Left ventricle myocardium inferior (tissue), 1 donor: ENCODE data around the gene ETFBKMT. TPM values are rescaled to one million over a fixed set of nuclear protein-coding genes. Genes with fewer than 3 reads are reported as not detected.
"Not testable (repeated sequence)": the region's sequence is repeated elsewhere in the genome, so short reads cannot be mapped to it uniquely, and the experiment has no call there.

Experiments
- DNase-seq: peaks from one replicate; pipeline ENCODE4 v3.0.0-alpha.2; 2020
- H3K27ac ChIP-seq: fragments of 200-600 bp; replicated peaks from 2 replicates; pipeline ENCODE4 v1.8.0; 2021
- H3K27me3 ChIP-seq: fragments of 200-600 bp; 2 replicates; pipeline ENCODE4 v1.8.0; 2021; ENCODE audit warnings: low read depth
- H3K36me3 ChIP-seq: fragments of 200-600 bp; 2 replicates; pipeline ENCODE4 v1.8.0; 2021
- H3K4me1 ChIP-seq: fragments of 200-600 bp; 2 replicates; pipeline ENCODE4 v1.8.0; 2021
- H3K4me3 ChIP-seq: fragments of 200-600 bp; 2 replicates; pipeline ENCODE4 v1.8.0; 2021; ENCODE audit warnings: mild to moderate bottlenecking, moderate library complexity
- H3K9me3 ChIP-seq: fragments of 200-600 bp; replicated peaks from 2 replicates; pipeline ENCODE4 v1.8.0; 2021
- CTCF ChIP-seq: fragments of 200-600 bp; IDR thresholded peaks from 2 replicates; pipeline ENCODE4 v1.8.0; 2021; ENCODE audit warnings: antibody characterized with exemption, mild to moderate bottlenecking, borderline replicate concordance
- intact Hi-C: fragments of 100-400 bp; cut with micrococcal nuclease; formaldehyde crosslinking; loops from one replicate; pipeline ENCODE4 v1.11.0; 2022
- total RNA-seq: library from RNA; stranded (reverse); fragmentation: NEBNext Ultra II Directional; extraction: Animal tissue kit (Norgen Biotek cat#: 25700); gene quantifications from one replicate; pipeline ENCODE4 v1.2.1, GENCODE V29; 2021
- donor health status: DM: no; HTN: yes; CAD: no; lungs with severe emphysema.

The ETFBKMT gene
- total RNA-seq, 1 donor from 2014 or later = 6.6 TPM

- peak overlapping the region; percentile 86 for H3K4me3 ChIP-seq
- no peak for DNase-seq
- H3K27ac ChIP-seq = peak overlapping the region; percentile 98
- no peaks in the 10 kb centered on the region for H3K9me3 ChIP-seq
- H3K36me3 ChIP-seq = peaks cover 16% of the 10 kb centered on the region
- TF ChIP-seq CTCF = no peak
- intact Hi-C loops = loop anchor here (10.0 kb wide), 1 partner anchor 646 kb away; no protein-coding TSS in a partner anchor
- no peaks in the 10 kb centered on the region for H3K27me3 ChIP-seq
- peaks cover 28% of the 10 kb centered on the region for H3K4me1 ChIP-seq
Observed at GRCh38 chr12:31658471-31659086, 909 bp upstream of the ETFBKMT start.

GRCh38 chr12:31662176-31662849 is 2.8 kb downstream of the ETFBKMT start:
- DNase-seq = no peak
- Histone ChIP-seq H3K27me3 (no peaks in the 10 kb centered on the region), H3K36me3 (peaks cover 16% of the 10 kb centered on the region), H3K4me1 (peaks cover 28% of the 10 kb centered on the region), H3K4me3 (no peak overlapping the region), H3K27ac (no peak overlapping the region), H3K9me3 (no peaks in the 10 kb centered on the region)
- TF ChIP-seq CTCF = no peak
- intact Hi-C loops = no loop called here

- DNase-seq = no peak
- intact Hi-C loops = no loop called here
- Histone ChIP-seq H3K27ac (no peak overlapping the region), H3K36me3 (peaks cover 16% of the 10 kb centered on the region), H3K9me3 (peaks cover 4% of the 10 kb centered on the region), H3K4me1 (peaks cover 24% of the 10 kb centered on the region), H3K4me3 (no peak overlapping the region), H3K27me3 (no peaks in the 10 kb centered on the region)
- TF ChIP-seq CTCF = no peak
Observed at GRCh38 chr12:31663576-31663975, 4.1 kb downstream of the ETFBKMT start.

- no peak overlapping the region for H3K27ac ChIP-seq
- H3K36me3 ChIP-seq = peaks cover 20% of the 10 kb centered on the region
- TF ChIP-seq CTCF = no peak
- no peak overlapping the region for H3K4me3 ChIP-seq
- H3K9me3 ChIP-seq = peaks cover 8% of the 10 kb centered on the region
- H3K27me3 ChIP-seq = no peaks in the 10 kb centered on the region
- no peak for DNase-seq
- intact Hi-C loops = no loop called here
- peaks cover 22% of the 10 kb centered on the region for H3K4me1 ChIP-seq
Observed at GRCh38 chr12:31664038-31664437, 4.5 kb downstream of the ETFBKMT start.

GRCh38 chr12:31669020-31669419 is 9.5 kb downstream of the ETFBKMT start:
- Histone ChIP-seq H3K4me1 (no peaks in the 10 kb centered on the region), H3K36me3 (peaks cover 33% of the 10 kb centered on the region), H3K27me3 (no peaks in the 10 kb centered on the region), H3K4me3 (no peak overlapping the region), H3K27ac (no peak overlapping the region), H3K9me3 (peaks cover 14% of the 10 kb centered on the region)
- intact Hi-C loops = no loop called here
- DNase-seq = no peak
- TF ChIP-seq CTCF = no peak

- intact Hi-C loops = not testable (repeated sequence)
Observed at GRCh38 chr12:31669582-31669981, 10.1 kb downstream of the ETFBKMT start.

More at GRCh38 chr12:31669582-31669981, 10.1 kb downstream of the ETFBKMT start:
- H3K4me1 ChIP-seq, H3K27me3 ChIP-seq, H3K27ac ChIP-seq, H3K4me3 ChIP-seq, DNase-seq: not testable (repeated sequence)
- Histone ChIP-seq H3K9me3 (peaks cover 14% of the 10 kb centered on the region), H3K36me3 (peaks cover 33% of the 10 kb centered on the region)
